BLaER1 treated with 17β-estradiol and CSF1 and Interleukin-3, amounts not matched to agents 10 nM and 100 nM (cell line): ENCODE data around the gene OPCML.

Experiments used
- H3K27ac ChIP-seq, 11 experiments: shearing (Covaris generic); formaldehyde crosslinking; 2 replicates each; pipeline ENCODE4 v1.8.1; 2022
- H3K27me3 ChIP-seq, 11 experiments: shearing (Covaris generic); formaldehyde crosslinking; 2 replicates each; pipeline ENCODE4 v1.8.1; 2022
- H3K36me3 ChIP-seq, 11 experiments: shearing (Covaris generic); formaldehyde crosslinking; 2 replicates each; pipeline ENCODE4 v1.8.1; 2022
- H3K4me1 ChIP-seq, 10 experiments: shearing (Covaris generic); formaldehyde crosslinking; 2 replicates each; pipeline ENCODE4 v1.8.1; 2022
- H3K4me2 ChIP-seq, 11 experiments: shearing (Covaris generic); formaldehyde crosslinking; 2 replicates each; pipeline ENCODE4 v1.8.1; 2022
- H3K4me3 ChIP-seq, 10 experiments: shearing (Covaris generic); formaldehyde crosslinking; 2 replicates each; pipeline ENCODE4 v1.8.1; 2022
- H3K9ac ChIP-seq, 11 experiments: shearing (Covaris generic); formaldehyde crosslinking; 2 replicates each; pipeline ENCODE4 v1.8.1; 2022
- H3K9me3 ChIP-seq, 11 experiments: shearing (Covaris generic); formaldehyde crosslinking; replicated peaks in 1 of 11; 2 replicates each; pipeline ENCODE4 v1.8.1; 2022
- H4K20me1 ChIP-seq, 11 experiments: shearing (Covaris generic); formaldehyde crosslinking; 2 replicates each; pipeline ENCODE4 v1.8.1; 2022
- Cebpa-rat ChIP-seq, 11 experiments: shearing (Covaris generic); IDR thresholded peaks; 2 replicates each; pipeline ENCODE4 v1.8.1; 2022

OPCML gene

GRCh38 chr11:132913886-132914285, 618.4 kb downstream of the OPCML start:
- H3K9me3 ChIP-seq: peaks cover 0 to 3% (median 0%) of the 10 kb centered on the region in 11 experiments; a peak in 2 of 22 replicates
- H3K4me2 ChIP-seq: no peak overlapping the region
- no peak overlapping the region for H3K9ac ChIP-seq
- no peak overlapping the region for H3K4me3 ChIP-seq
- no peaks in the 10 kb centered on the region for H3K27me3 ChIP-seq
- no peak for TF ChIP-seq Cebpa-rat (IDR thresholded peaks at IDR 0.05)
- H3K4me1 ChIP-seq: peaks cover 0 to 10% (median under 1%) of the 10 kb centered on the region in 10 experiments; a peak in 7 of 20 replicates
- no peaks in the 10 kb centered on the region for H3K36me3 ChIP-seq
- no peak overlapping the region for H3K27ac ChIP-seq
- H4K20me1 ChIP-seq: no peaks in the 10 kb centered on the region

DNA sequence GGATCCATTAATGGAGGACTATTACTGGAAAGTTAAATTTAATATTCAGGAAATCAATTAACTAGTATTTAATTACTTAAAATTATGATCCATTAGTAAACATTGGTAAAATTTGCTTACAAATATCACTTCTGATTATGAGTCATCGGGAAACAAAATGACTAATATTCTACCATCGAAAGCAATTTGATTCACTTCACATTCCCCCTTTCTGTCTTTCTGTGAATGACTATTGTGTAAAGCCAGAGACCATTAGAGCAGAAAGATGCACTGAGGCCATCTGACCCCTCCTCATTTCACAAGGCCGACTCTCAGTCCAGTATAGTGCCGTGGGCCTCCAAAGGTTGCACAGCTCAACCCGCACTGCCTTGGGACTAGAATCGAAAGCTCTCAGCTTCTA, 619.0 kb downstream of the OPCML start:
- H3K27me3 ChIP-seq: no peaks in the 10 kb centered on the region
- H3K4me1 ChIP-seq: peaks cover 0 to 10% (median 2%) of the 10 kb centered on the region in 10 experiments; a peak in 7 of 20 replicates
- H3K4me3 ChIP-seq: no peak overlapping the region
- no peak overlapping the region for H3K27ac ChIP-seq
- no peak overlapping the region for H3K4me2 ChIP-seq
- H3K9ac ChIP-seq: no peak overlapping the region
- H3K9me3 ChIP-seq: peaks cover 0 to 3% (median 0%) of the 10 kb centered on the region in 11 experiments; a peak in 2 of 22 replicates
- TF ChIP-seq Cebpa-rat (IDR thresholded peaks at IDR 0.05): no peak
- no peaks in the 10 kb centered on the region for H3K36me3 ChIP-seq
- H4K20me1 ChIP-seq: no peaks in the 10 kb centered on the region

DNA sequence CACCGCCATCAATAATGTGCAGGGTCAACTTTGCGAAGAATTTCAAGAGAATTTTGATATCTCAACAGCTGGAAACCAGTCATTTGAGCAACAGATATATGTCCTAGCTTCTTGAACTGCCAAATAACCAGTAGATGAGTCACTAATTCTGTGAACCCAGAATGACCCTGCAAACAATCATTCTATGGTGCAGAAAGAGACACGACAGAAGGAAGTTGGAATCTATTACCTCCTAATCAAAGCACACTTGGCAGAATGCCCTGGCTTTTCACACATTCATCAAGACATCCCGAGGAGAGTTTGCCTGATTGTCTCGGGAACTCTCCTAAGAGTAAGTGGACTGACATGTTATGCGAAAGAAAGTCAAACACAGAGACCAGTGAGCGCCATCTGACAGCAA, 621.1 kb downstream of the OPCML start:
- H3K27ac ChIP-seq: no peak overlapping the region
- peaks cover 0 to 3% (median 0%) of the 10 kb centered on the region in 11 experiments; a peak in 2 of 22 replicates for H3K9me3 ChIP-seq
- peak overlapping the region in 2 of 11 experiments; percentile 0 to 11; a peak in 2 of 22 replicates for H3K4me2 ChIP-seq
- H3K4me1 ChIP-seq: peaks cover 0 to 10% (median 2%) of the 10 kb centered on the region in 10 experiments; a peak in 7 of 20 replicates
- H3K9ac ChIP-seq: no peak overlapping the region
- H3K36me3 ChIP-seq: no peaks in the 10 kb centered on the region
- no peaks in the 10 kb centered on the region for H4K20me1 ChIP-seq
- H3K4me3 ChIP-seq: no peak overlapping the region
- H3K27me3 ChIP-seq: no peaks in the 10 kb centered on the region
- TF ChIP-seq Cebpa-rat (IDR thresholded peaks at IDR 0.05): no peak

- Histone ChIP-seq H4K20me1 (no peaks in the 10 kb centered on the region), H3K9ac (no peak overlapping the region), H3K4me1 (peaks cover 0 to 10% (median 2%) of the 10 kb centered on the region in 10 experiments; a peak in 7 of 20 replicates), H3K4me3 (no peak overlapping the region), H3K4me2 (no peak overlapping the region), H3K27ac (no peak overlapping the region), H3K9me3 (peaks cover 0 to 3% (median 0%) of the 10 kb centered on the region in 11 experiments; a peak in 2 of 22 replicates), H3K36me3 (no peaks in the 10 kb centered on the region), H3K27me3 (no peaks in the 10 kb centered on the region)
- TF ChIP-seq Cebpa-rat (IDR thresholded peaks at IDR 0.05): no peak
These were observed 622.1 kb downstream of the OPCML start for GRCh38 chr11:132910011-132910760.

GRCh38 chr11:132909021-132909606, 623.2 kb downstream of the OPCML start:
- Histone ChIP-seq H3K27me3 (no peaks in the 10 kb centered on the region), H3K36me3 (no peaks in the 10 kb centered on the region), H3K4me2 (peak overlapping the region in 4 of 11 experiments; percentile 3 to 24 (median 14); a peak in 3 of 22 replicates), H3K9me3 (peaks cover 0 to 3% (median 0%) of the 10 kb centered on the region in 11 experiments; a peak in 2 of 22 replicates), H3K9ac (no peak overlapping the region), H3K4me1 (peaks cover 0 to 10% (median 2%) of the 10 kb centered on the region in 10 experiments; a peak in 7 of 20 replicates), H3K4me3 (no peak overlapping the region), H4K20me1 (no peaks in the 10 kb centered on the region), H3K27ac (no peak overlapping the region)
- TF ChIP-seq Cebpa-rat (IDR thresholded peaks at IDR 0.05): no peak

DNA sequence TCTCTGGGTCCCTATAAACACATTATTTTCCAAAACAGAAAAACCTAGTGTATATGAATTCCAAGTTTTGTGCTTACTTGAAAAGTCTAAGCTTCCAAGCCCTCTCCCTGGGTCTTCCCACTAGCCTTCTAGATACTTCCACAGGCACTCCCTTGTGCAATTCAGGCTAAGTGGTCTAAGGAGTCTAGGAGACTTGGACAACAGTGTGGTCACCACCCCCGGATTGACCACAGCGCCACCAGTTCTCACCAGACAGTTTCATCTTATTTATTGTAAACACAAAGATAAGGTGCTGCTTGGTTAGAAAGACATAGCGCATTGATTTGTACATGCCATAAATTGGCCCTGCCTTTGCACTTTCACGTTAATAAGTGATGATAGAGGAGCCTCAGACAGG, 623.9 kb downstream of the OPCML start:
- no peak overlapping the region for H3K27ac ChIP-seq
- H3K4me1 ChIP-seq: peaks cover 0 to 10% (median 2%) of the 10 kb centered on the region in 10 experiments; a peak in 7 of 20 replicates
- H3K9ac ChIP-seq: no peak overlapping the region
- H4K20me1 ChIP-seq: no peaks in the 10 kb centered on the region
- H3K4me2 ChIP-seq: peak overlapping the region in 1 of 11 experiments; percentile 21; a peak in 1 of 22 replicates
- H3K27me3 ChIP-seq: no peaks in the 10 kb centered on the region
- H3K36me3 ChIP-seq: no peaks in the 10 kb centered on the region
- H3K9me3 ChIP-seq: peaks cover 0 to 3% (median 0%) of the 10 kb centered on the region in 11 experiments; a peak in 2 of 22 replicates
- H3K4me3 ChIP-seq: no peak overlapping the region
- no peak for TF ChIP-seq Cebpa-rat (IDR thresholded peaks at IDR 0.05)

- Histone ChIP-seq H3K4me3 (no peak overlapping the region), H3K9ac (no peak overlapping the region), H3K27me3 (no peaks in the 10 kb centered on the region), H3K36me3 (no peaks in the 10 kb centered on the region), H3K4me1 (peaks cover 0 to 11% (median 3%) of the 10 kb centered on the region in 10 experiments; a peak in 11 of 20 replicates), H3K27ac (no peak overlapping the region), H4K20me1 (no peaks in the 10 kb centered on the region), H3K4me2 (no peak overlapping the region), H3K9me3 (peaks cover 0 to 3% (median 0%) of the 10 kb centered on the region in 11 experiments; a peak in 2 of 22 replicates)
- TF ChIP-seq Cebpa-rat (IDR thresholded peaks at IDR 0.05): no peak
These were observed 624.5 kb downstream of the OPCML start for GRCh38 chr11:132907651-132908413.

DNA sequence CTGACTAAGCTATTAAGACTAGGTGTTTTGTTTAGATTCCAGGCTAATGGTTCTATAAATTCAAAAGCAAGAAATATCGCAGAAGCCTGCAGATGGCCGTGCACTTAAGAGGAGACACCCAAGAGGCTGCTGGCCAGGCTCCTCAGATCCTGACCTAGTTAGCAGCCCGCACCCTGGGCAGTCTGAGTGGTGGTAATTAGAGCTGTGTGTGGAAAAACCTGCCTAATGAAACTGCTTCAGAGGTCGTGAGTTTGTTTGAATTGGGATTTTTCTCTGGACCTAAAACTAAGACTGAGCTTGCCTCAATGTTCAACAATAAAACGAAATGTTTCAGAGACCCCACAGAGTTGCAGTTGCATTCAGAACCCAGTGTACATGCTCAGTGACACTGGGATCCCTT, 627.7 kb downstream of the OPCML start:
- no peak overlapping the region for H3K4me2 ChIP-seq
- H3K27ac ChIP-seq: no peak overlapping the region
- no peak overlapping the region for H3K4me3 ChIP-seq
- H4K20me1 ChIP-seq: no peaks in the 10 kb centered on the region
- H3K4me1 ChIP-seq: peaks cover 10 to 21% (median 14%) of the 10 kb centered on the region in 10 experiments
- no peaks in the 10 kb centered on the region for H3K36me3 ChIP-seq
- H3K9me3 ChIP-seq: no peaks in the 10 kb centered on the region; a peak in 1 of 22 replicates
- no peak overlapping the region for H3K9ac ChIP-seq
- no peaks in the 10 kb centered on the region for H3K27me3 ChIP-seq
- TF ChIP-seq Cebpa-rat (IDR thresholded peaks at IDR 0.05): no peak

DNA sequence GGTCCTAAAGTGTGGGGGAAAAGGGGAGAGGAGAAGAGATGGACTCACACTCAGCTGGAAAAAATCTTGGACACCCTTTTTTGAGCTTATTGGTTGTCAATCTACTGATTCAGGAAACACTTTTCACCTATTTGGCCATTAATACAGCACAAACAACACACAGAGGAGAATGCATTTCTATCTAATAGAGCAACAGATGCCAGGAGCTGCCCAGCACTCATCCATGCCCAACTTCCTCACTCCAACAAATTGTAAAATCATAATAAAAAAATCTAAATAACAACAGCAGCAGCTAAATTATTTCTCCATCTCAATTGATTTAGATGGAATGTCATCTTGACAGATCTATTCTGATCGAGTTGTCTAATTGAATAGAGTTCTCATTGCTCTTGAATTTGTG, 628.2 kb downstream of the OPCML start:
- no peak for TF ChIP-seq Cebpa-rat (IDR thresholded peaks at IDR 0.05)
- no peaks in the 10 kb centered on the region for H3K27me3 ChIP-seq

More for the DNA sequence above, 628.2 kb downstream of the OPCML start:
- H3K4me1 ChIP-seq: peaks cover 10 to 18% (median 14%) of the 10 kb centered on the region in 10 experiments
- no peak overlapping the region for H3K4me2 ChIP-seq
- no peak overlapping the region for H3K27ac ChIP-seq
- H3K9me3 ChIP-seq: no peaks in the 10 kb centered on the region; a peak in 1 of 22 replicates
- no peaks in the 10 kb centered on the region for H3K36me3 ChIP-seq
- H4K20me1 ChIP-seq: no peaks in the 10 kb centered on the region
- no peak overlapping the region for H3K9ac ChIP-seq
- no peak overlapping the region for H3K4me3 ChIP-seq
